ENCODE measurements around the gene MAP4K3.

MAP4K3 gene

GRCh38 chr2:39436592-39437521 is at the start of gene MAP4K3:
Gene MAP4K3 (minus strand): TSS chr2:39437285. CDS start chr2:39436987, 298 bp downstream.
- TF ChIP-seq POLR2A (IDR thresholded peaks at IDR 0.05; ENCODE audit: low read length): peak; percentile 49
- no peak for TF ChIP-seq GATA1 (IDR thresholded peaks at IDR 0.05; ENCODE audit: low read depth, low read length)
- peak; percentile 88 to 91 for DNase-seq

- no peak for DNase-seq
Observed at GRCh38 chr2:39486071-39486470, 49.0 kb upstream of the MAP4K3 start.

GRCh38 chr2:39484620-39485495 is 47.8 kb upstream of the MAP4K3 start:
- DNase-seq: no peak
- TF ChIP-seq GATA1 (IDR thresholded peaks at IDR 0.05; ENCODE audit: low read depth, low read length): no peak
- TF ChIP-seq POLR2A (IDR thresholded peaks at IDR 0.05; ENCODE audit: low read length): no peak

More at GRCh38 chr2:39486071-39486470, 49.0 kb upstream of the MAP4K3 start:
- no peak for TF ChIP-seq GATA1 (IDR thresholded peaks at IDR 0.05; ENCODE audit: low read depth, low read length)
- TF ChIP-seq POLR2A (IDR thresholded peaks at IDR 0.05; ENCODE audit: low read length): no peak

- DNase-seq: no peak
Observed at GRCh38 chr2:39484206-39484605, 47.1 kb upstream of the MAP4K3 start.

GRCh38 chr2:39483534-39483933 is 46.4 kb upstream of the MAP4K3 start:
- DNase-seq: no peak
- TF ChIP-seq POLR2A (IDR thresholded peaks at IDR 0.05; ENCODE audit: low read length): no peak
- TF ChIP-seq GATA1 (IDR thresholded peaks at IDR 0.05; ENCODE audit: low read depth, low read length): no peak

More at GRCh38 chr2:39484206-39484605, 47.1 kb upstream of the MAP4K3 start:
- TF ChIP-seq GATA1 (IDR thresholded peaks at IDR 0.05; ENCODE audit: low read depth, low read length): no peak
- TF ChIP-seq POLR2A (IDR thresholded peaks at IDR 0.05; ENCODE audit: low read length): no peak

- no peak for DNase-seq
- TF ChIP-seq POLR2A (IDR thresholded peaks at IDR 0.05; ENCODE audit: low read length) (no peak), GATA1 (IDR thresholded peaks at IDR 0.05; ENCODE audit: low read depth, low read length) (no peak)
Observed at GRCh38 chr2:39481611-39482010, 44.5 kb upstream of the MAP4K3 start.

GRCh38 chr2:39479696-39480095 is 42.6 kb upstream of the MAP4K3 start:
- no peak for DNase-seq
- TF ChIP-seq POLR2A (IDR thresholded peaks at IDR 0.05; ENCODE audit: low read length) (no peak), GATA1 (IDR thresholded peaks at IDR 0.05; ENCODE audit: low read depth, low read length) (no peak)

- TF ChIP-seq GATA1 (IDR thresholded peaks at IDR 0.05; ENCODE audit: low read depth, low read length) (no peak), POLR2A (IDR thresholded peaks at IDR 0.05; ENCODE audit: low read length) (no peak)
- no peak for DNase-seq
Observed at GRCh38 chr2:39479053-39479670, 42.1 kb upstream of the MAP4K3 start.

GRCh38 chr2:39476524-39476923 is 39.4 kb upstream of the MAP4K3 start:
- no peak for TF ChIP-seq GATA1 (IDR thresholded peaks at IDR 0.05; ENCODE audit: low read depth, low read length)
- no peak for TF ChIP-seq POLR2A (IDR thresholded peaks at IDR 0.05; ENCODE audit: low read length)
- no peak for DNase-seq

- no peak for DNase-seq
- TF ChIP-seq POLR2A (IDR thresholded peaks at IDR 0.05; ENCODE audit: low read length): no peak
- no peak for TF ChIP-seq GATA1 (IDR thresholded peaks at IDR 0.05; ENCODE audit: low read depth, low read length)
Observed at GRCh38 chr2:39475006-39475405, 37.9 kb upstream of the MAP4K3 start.

GRCh38 chr2:39470580-39470979 is 33.5 kb upstream of the MAP4K3 start:
- TF ChIP-seq POLR2A (IDR thresholded peaks at IDR 0.05; ENCODE audit: low read length) (no peak), GATA1 (IDR thresholded peaks at IDR 0.05; ENCODE audit: low read depth, low read length) (no peak)
- DNase-seq: no peak

- TF ChIP-seq POLR2A (IDR thresholded peaks at IDR 0.05; ENCODE audit: low read length) (no peak), GATA1 (IDR thresholded peaks at IDR 0.05; ENCODE audit: low read depth, low read length) (no peak)
- peak in 1 of 2 experiments; percentile 8 for DNase-seq
Observed at GRCh38 chr2:39469807-39470206, 32.7 kb upstream of the MAP4K3 start.

GRCh38 chr2:39468579-39469451 is 31.7 kb upstream of the MAP4K3 start:
- TF ChIP-seq GATA1 (IDR thresholded peaks at IDR 0.05; ENCODE audit: low read depth, low read length) (no peak), POLR2A (IDR thresholded peaks at IDR 0.05; ENCODE audit: low read length) (no peak)
- DNase-seq: no peak

Measured in erythroblast (primary cell).